ENCODE data around the gene ESYT2. TPM values are rescaled to one million over a fixed set of nuclear protein-coding genes. Genes with fewer than 3 reads are reported as not detected.

The ESYT2 gene
- total and polyA plus RNA-seq, 4 donors, result 4.9 to 31.7 (median 17.2) TPM

GRCh38 chr7:158789842-158790241 lies 39.5 kb downstream of the ESYT2 start (continued):
- TF ChIP-seq CTCF (IDR thresholded peaks at IDR 0.05; ENCODE audit: low read depth, low read length, missing input control) (no peak), FOXA2 (IDR thresholded peaks at IDR 0.05) (no peak), RAD21 (IDR thresholded peaks at IDR 0.05) (no peak), GABPA (IDR thresholded peaks at IDR 0.05 in 1 of 2, conservative IDR thresholded peaks at IDR 0.05 in 1 of 2) (no peak), SP1 (IDR thresholded peaks at IDR 0.05) (no peak), JUND (IDR thresholded peaks at IDR 0.05) (no peak), ATF3 (IDR thresholded peaks at IDR 0.05) (no peak)

- TF ChIP-seq JUND (IDR thresholded peaks at IDR 0.05), result no peak
- TF ChIP-seq NR2F2 (IDR thresholded peaks at IDR 0.05), result no peak
- no peak for TF ChIP-seq TAF1 (conservative IDR thresholded peaks at IDR 0.05)
- no peak for TF ChIP-seq ZBTB33 (IDR thresholded peaks at IDR 0.05)
- TF ChIP-seq EGR1 (IDR thresholded peaks at IDR 0.05; ENCODE audit: low read depth in 2 of 2), result no peak
- no peak for TF ChIP-seq GABPA (IDR thresholded peaks at IDR 0.05 in 1 of 2, conservative IDR thresholded peaks at IDR 0.05 in 1 of 2)
- TF ChIP-seq RXRA (IDR thresholded peaks at IDR 0.05), result no peak
- TF ChIP-seq FOXA2 (IDR thresholded peaks at IDR 0.05), result no peak
- TF ChIP-seq HNF4G (IDR thresholded peaks at IDR 0.05), result no peak
- Histone ChIP-seq H3K27me3 (ENCODE audit: control insufficient read depth in 4 of 4, insufficient read depth in 4 of 4, low read length in 3 of 4) (no peaks in the 10 kb centered on the region), H3K4me1 (ENCODE audit: control insufficient read depth in 4 of 4, insufficient read depth in 4 of 4, low read length in 3 of 4) (no peaks in the 10 kb centered on the region), H3K9me3 (ENCODE audit: control insufficient read depth in 4 of 4, low read length in 3 of 4) (peaks cover 0 to 2% (median 0%) of the 10 kb centered on the region in 4 donors), H3K4me3 (ENCODE audit: low read depth in 1 of 3, low read length in 3 of 3) (no peak overlapping the region), H3K27ac (ENCODE audit: low read depth in 1 of 2, low read length in 2 of 2) (no peak overlapping the region), H3K36me3 (ENCODE audit: control insufficient read depth in 4 of 4, insufficient read depth in 3 of 4, low read depth in 1 of 4, low read length in 3 of 4) (peaks cover 0 to 31% (median 24%) of the 10 kb centered on the region in 4 donors), H3K9ac (ENCODE audit: low read depth in 1 of 2, low read length in 2 of 2) (no peak overlapping the region)
- WGBS, result 98% methylated on average over 6 of the region's 6 CpGs
- no peak for DNase-seq (ENCODE audit: low spot score)
Measured at GRCh38 chr7:158786898-158787297, 42.4 kb downstream of the ESYT2 start.

- H3K4me3 ChIP-seq (ENCODE audit: low read depth in 1 of 3, low read length in 3 of 3), result no peak overlapping the region
- no peaks in the 10 kb centered on the region for H3K4me1 ChIP-seq (ENCODE audit: control insufficient read depth in 4 of 4, insufficient read depth in 4 of 4, low read length in 3 of 4)
- H3K36me3 ChIP-seq (ENCODE audit: control insufficient read depth in 4 of 4, insufficient read depth in 3 of 4, low read depth in 1 of 4, low read length in 3 of 4), result peaks cover 0 to 34% (median 29%) of the 10 kb centered on the region in 4 donors
- no peaks in the 10 kb centered on the region for H3K27me3 ChIP-seq (ENCODE audit: control insufficient read depth in 4 of 4, insufficient read depth in 4 of 4, low read length in 3 of 4)
- peaks cover 0 to 2% (median 0%) of the 10 kb centered on the region in 4 donors for H3K9me3 ChIP-seq (ENCODE audit: control insufficient read depth in 4 of 4, low read length in 3 of 4)
- no peak for DNase-seq (ENCODE audit: low spot score)
- H3K9ac ChIP-seq (ENCODE audit: low read depth in 1 of 2, low read length in 2 of 2), result no peak overlapping the region
- 94% methylated on average over 7 of the region's 7 CpGs for WGBS
- no peak for TF ChIP-seq HNF4A (conservative IDR thresholded peaks at IDR 0.05)
- no peak for TF ChIP-seq NR2F2 (IDR thresholded peaks at IDR 0.05)
- TF ChIP-seq REST (IDR thresholded peaks at IDR 0.05), result no peak
- TF ChIP-seq HNF4G (IDR thresholded peaks at IDR 0.05), result no peak
- no peak for TF ChIP-seq GABPA (IDR thresholded peaks at IDR 0.05 in 1 of 2, conservative IDR thresholded peaks at IDR 0.05 in 1 of 2)
- no peak for TF ChIP-seq YY1 (IDR thresholded peaks at IDR 0.05)
- TF ChIP-seq TAF1 (conservative IDR thresholded peaks at IDR 0.05), result no peak
- H3K27ac ChIP-seq (ENCODE audit: low read depth in 1 of 2, low read length in 2 of 2), result no peak overlapping the region
Measured at GRCh38 chr7:158784270-158784669, 45.0 kb downstream of the ESYT2 start.
